ENCODE results near the gene NAP1L4.

NAP1L4 gene

DNA sequence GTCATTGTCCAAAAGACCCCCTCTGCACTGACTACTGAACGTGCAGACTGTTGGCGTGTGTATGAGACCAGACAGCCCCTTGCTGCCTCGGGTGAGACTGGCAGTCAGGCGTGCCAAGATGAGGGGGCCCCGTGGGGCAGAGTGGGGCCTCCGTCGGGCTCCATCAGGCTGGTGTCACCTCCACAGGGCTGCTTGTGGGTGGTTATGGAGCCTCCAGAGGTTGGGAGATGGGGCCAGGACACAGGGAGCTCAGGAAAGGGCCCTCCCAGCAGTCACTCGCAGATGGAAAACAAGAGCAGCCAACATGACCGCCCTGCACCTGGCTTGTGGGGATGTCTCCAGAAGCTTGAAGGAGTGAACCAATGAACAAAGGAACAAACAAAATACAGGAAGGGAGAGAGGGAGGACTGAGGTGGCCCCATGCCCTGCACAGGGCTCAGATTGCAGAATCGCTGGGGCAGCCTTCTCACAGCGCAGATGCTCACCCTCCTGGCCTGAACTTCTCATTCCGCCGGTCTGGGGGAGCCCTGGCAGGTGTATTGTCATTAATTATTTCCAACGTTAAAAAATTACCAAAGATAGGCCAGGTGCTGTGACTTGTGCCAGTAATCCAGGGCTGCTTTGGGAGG, 57.4 kb downstream of the NAP1L4 start:
- DNase-seq (ENCODE audit: low read depth), result no peak

DNA sequence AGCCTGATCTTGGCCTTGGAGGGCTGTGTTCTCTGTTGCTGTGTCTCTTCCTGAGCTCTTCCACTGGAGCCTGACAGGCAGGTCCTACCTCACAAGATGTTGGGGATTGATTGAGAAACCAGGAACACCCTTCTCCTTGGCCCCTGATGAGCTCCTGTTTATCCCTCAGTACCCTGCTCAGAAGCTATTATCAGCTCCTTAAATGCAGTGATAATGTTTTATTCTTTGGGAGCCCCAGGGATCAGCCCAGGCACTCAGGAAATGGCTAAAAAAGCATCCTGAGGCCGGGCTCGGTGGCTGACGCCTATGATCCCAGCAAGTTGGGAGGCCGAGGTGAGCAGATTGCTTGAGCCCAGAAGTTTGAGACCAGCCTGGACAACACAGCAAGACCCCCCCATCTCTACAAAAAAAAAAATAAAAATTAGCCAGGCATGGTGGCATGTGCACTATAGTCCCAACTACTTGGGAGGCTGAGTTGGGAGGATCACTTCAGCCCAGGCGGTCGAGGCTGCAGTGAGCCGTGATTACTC, 58.0 kb downstream of the NAP1L4 start:
- DNase-seq (ENCODE audit: low read depth), result no peak

DNA sequence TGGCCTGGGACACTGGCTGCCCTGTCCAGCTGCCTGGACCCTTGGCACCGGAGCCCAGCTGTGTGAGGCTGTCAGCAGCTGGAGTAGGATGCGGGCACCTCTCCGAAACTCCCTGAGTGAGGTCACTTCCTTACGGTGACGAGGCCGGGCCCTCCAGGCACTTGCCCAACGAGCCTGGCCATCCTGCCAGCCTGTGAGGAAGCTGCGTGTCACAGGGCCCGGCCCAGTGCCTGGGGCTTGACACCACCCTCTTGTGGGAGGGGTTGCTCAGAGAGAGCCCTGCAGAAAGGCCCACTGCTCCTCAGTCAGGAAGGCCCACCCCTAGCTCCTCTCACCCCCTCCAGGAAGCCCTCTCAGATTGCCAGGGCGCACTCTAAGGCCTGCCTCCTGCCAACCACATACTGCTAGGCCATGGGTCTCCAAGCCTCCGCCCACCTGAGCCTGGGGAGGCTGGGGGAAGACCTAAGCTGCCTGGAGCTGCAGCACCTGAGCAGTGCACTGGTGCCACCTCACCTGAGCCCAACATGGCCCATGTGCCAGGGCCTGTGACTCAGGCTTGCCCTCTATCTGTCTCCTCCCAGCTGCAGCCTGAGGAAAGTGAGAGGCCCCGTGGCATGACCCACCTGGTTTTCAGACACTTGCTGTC, 58.6 kb downstream of the NAP1L4 start:
- no peak for DNase-seq (ENCODE audit: low read depth)

DNA sequence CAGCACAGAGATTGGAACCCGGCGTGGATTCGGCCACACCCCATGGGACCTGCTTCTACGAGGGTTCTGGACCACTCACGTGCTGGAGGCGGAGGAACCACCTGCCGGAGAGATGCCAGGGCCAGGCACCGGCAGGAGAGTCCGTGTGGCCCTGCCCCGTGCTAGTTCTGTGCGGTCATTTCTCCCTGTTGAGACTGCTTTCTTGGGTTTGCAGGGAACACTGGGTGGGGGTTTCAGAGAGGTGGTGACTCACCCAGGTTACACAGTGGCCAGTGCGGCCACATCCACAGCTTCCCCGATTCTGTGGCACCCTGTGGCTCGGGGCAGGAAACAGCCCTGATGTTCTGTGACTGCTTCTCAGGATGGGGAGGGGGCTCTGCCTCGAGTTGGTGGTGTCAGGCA, 59.3 kb downstream of the NAP1L4 start:
- no peak for DNase-seq (ENCODE audit: low read depth)

DNA sequence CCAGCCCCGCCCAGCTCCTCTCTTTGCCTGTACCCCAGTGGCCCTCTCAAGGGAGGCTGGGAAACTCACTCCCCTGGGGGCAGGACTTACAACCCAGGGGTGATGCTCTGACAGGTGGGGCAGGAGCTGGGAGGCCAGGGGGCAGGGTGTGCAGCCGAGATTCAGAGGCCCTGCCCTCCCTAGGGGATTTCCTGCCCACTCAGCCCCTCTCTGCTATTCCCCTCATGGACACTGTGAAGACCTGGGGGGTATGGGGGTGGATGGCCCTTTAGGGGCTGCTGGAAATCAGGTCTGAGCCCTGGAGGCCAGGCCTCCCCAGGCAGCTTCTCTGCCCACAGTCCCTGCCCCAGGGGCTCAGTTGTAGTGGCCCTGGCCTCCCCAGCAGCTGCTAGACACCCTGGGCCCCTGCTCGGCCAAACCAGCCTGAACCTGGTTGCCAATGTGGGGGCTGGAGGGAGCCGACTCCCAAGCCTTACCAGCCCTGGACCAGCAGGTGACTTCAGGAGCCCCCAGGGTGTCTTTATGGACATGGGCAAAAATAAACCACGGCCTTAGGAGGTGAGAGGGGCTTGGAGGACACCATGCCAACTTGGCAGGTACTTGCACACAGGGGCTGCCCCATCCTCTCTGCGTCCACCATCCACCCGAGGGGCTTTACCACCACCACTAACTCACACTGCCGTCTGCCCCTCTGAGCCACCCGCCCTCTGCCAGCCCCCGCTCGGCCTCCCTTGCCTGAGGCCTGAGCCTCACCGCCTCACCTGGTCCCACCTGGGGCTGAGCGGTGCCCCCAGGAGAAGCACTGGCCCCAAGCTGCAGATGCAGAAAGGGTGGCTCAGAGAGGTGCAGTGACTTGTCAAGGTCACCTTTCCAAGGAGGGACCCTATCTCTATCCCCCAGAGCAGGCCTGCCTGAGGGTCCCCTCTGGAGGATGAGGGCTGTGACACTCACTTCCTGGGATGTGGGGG, 60.1 kb downstream of the NAP1L4 start:
- no peak for DNase-seq (ENCODE audit: low read depth)

GRCh38 chr11:2931420-2931746, 60.7 kb downstream of the NAP1L4 start:
- DNase-seq (ENCODE audit: low read depth), result no peak

GRCh38 chr11:2930704-2931419, 61.3 kb downstream of the NAP1L4 start:
- no peak for DNase-seq (ENCODE audit: low read depth)

DNA sequence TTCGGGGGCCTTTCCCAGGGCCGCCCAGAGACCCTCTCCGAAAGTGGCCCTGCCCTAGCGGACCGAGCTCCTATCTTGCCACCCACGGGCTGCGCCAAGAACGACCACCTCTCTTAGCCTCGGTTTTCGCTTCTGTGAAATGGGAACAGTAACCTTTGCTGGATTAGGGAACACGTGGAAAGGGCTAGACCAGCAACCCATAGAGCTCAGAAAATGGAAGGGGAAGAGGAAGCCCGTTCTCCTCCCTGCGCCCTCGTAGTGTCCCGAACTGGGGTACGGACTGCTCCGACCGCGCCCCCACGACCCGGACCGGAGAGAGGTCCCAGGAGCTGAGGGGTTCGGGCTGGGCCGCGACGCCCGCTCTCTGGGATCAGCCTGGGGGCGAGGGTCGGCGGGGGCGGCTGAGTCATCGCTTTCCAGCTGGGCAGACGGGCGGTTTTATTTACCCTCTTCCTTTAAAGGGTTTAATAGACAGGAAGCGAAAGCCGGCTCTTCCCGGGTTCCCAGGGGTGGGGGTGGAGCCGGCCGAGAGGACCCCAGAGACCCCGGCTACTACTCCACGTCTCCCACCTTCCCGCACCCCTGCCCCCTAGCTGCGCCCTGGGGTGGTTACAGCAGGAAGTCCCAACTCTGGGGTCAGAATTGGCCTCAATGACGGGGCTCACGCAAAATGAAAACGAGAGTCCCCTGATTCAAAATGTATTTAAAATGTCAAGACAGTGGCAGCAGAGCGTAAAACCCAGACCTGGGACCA, 62.0 kb downstream of the NAP1L4 start:
- DNase-seq (ENCODE audit: low read depth), result no peak

DNA sequence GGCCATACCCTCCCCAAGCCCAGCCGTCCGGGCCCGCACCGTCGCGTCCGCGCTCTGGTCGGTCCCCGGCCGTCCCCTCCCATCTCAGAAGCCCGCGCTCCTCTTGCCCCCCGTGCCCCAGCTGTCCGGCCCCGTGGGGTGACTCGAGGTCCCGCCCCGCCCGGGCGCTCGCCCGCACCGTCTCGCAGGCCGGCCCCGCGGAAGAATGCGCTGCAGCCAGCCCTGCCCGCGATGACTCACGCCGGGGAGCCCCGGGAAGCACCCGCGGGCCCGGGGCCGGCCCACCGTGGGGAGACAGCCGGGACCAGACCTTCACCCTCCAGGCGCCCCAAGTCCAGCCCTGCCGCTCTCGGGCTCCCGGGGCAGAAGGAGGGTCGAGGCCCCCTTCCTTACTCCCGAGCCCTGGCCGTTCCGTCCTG, 62.6 kb downstream of the NAP1L4 start:
- DNase-seq (ENCODE audit: low read depth), result no peak

GRCh38 chr11:2928605-2929530, 63.3 kb downstream of the NAP1L4 start, which contains the start of gene PHLDA2:
Gene PHLDA2 (minus strand): TSS chr11:2929420. CDS start chr11:2929364, 56 bp downstream.
- DNase-seq (ENCODE audit: low read depth), result peak; percentile 31

DNA sequence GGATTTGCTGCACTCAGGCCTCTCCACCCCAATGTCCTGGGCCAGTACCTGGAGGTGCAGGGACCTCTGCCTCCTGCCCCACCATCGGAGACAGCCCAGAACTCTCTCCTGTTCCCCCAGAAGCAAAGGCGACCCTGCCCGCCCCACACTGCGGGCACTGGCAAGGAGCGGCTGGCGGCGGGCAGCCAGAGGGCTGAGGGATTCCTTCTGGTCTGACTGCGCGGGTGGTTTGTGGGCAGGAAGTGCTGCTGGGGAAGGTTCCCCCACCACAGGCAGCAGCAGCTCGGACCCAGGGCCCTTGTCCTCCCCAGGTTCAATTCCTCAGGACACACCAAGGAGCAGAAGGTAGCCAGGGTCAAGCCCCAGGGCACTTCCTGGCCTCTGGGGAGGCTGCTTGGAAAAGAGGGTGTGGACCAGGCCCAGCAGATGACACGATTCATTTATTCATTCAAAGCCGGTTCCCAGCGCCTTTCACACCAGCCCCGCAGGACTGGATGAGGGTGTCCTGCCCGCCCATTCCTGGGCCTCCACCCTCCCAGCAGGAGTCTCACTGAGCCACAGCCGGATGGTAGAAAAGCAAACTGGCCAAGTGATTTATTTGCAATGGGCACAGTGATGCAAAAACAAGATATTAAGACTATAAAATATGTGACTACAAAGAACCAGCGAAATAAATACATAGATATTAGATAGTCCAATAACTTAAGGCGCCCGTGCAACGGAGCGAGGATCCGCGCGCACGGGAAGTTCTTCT, 64.1 kb downstream of the NAP1L4 start:
- no peak for DNase-seq (ENCODE audit: low read depth)

- DNase-seq (ENCODE audit: low read depth), result no peak
These were observed 64.9 kb downstream of the NAP1L4 start for GRCh38 chr11:2927121-2927800.

GRCh38 chr11:2926611-2927051, 65.5 kb downstream of the NAP1L4 start:
- DNase-seq (ENCODE audit: low read depth), result no peak

GRCh38 chr11:2924821-2925675, 67.1 kb downstream of the NAP1L4 start:
- no peak for DNase-seq (ENCODE audit: low read depth)

DNA sequence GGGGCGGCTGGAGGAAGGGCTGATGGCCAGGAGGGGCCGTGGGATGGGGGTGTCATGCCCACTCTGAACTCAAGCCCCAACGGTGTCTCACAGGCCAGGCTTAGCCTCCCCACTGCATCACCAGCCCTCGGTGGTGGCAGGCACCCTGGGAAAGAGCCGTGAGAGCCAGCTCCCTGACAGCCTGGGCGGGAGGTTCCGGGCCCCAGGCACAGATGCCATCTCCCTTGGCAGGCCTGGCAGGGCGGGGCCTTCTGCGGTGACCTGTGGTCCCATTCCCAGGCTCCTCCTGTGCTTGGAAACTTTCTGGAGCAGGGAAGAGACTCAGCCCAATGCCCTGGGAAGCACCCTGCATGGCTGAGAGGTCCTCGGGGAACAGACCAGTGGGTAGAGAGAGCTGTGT, 67.7 kb downstream of the NAP1L4 start:
- no peak for DNase-seq (ENCODE audit: low read depth)

DNA sequence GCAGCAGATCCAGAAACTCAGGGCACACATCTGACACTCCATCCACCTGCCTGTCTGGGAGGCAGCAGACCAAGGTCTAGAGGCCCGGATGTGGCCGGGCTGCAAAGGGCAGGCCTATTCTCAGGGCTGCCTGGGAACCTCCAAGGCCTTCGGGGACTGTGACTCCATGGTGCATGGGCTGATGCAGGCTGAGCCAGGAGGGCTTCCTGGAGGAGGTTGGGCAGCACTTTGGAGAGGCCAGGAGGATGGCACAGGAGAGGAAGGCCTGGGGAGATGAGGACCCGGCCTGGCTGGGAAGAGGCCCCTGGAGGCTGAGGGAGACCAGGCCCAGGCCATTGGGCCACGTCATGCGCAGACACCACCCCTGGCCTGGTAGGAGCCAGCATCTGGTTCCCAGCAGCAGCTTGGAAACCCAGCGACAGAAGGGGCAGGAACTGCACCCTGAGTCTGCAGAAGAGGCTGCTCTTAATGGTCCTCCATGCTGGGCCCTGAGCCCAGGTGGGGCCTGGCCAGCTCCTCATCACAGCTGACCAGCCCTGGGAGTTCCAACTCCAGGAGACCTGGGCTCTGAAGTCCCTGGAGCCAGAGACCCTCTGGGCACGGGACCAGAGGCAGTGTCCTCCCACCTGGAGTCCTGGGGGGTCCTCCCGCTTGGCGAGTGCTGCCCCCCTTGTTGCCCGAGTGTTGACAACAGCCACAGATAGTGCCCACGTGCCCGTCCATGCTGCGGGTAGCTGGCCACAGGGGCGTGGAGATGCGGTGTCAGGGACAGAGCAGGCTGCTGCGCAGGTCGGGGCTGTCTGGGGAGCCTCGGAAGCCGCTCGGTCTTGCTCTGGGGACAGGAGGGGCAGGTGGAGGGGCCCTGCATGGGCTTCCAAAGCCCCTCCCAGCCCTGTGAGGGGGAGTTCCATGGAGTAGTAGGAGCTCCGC, 68.4 kb downstream of the NAP1L4 start:
- DNase-seq (ENCODE audit: low read depth), result no peak

DNA sequence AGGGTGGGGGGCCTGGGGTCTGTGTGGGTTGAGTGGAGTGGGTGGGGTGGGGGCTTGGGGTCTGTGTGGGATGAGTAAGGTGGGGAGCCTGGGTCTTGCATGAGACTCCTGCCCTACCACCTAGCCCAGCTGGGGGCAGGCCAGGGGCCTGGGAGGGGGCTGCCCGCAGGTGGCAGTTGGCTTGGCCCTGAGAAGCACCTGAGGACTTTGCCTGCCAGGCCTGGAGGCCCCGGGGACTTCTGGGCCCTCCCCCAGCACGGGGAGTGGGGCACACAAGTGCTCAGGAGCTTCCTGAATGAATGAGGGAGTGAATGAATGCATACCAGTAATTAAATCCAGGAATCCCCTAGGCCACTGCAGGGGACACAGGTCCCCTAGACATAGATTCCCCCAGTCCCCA, 69.5 kb downstream of the NAP1L4 start:
- no peak for DNase-seq (ENCODE audit: low read depth)

All from T follicular helper cell (primary cell).